ENCODE measurements around the gene ASIC3. TPM values are rescaled to one million over a fixed set of nuclear protein-coding genes. Genes with fewer than 3 reads are reported as not detected.
"Not testable (repeated sequence)": the region's sequence is repeated elsewhere in the genome, so short reads cannot be mapped to it uniquely, and the experiment has no call there.

The ASIC3 gene
- total RNA-seq, 2 experiments from 2014 or later: 2.8 to 3.2 TPM

- Mint-ChIP-seq H3K27ac (no peak overlapping the region), H3K36me3 (ENCODE audit: low read depth) (peaks cover 4% of the 10 kb centered on the region), H3K4me3 (no peak overlapping the region), H3K4me1 (ENCODE audit: low read depth) (peaks cover 21% of the 10 kb centered on the region), H3K9me3 (ENCODE audit: insufficient read depth) (no peaks in the 10 kb centered on the region), H3K27me3 (ENCODE audit: low read depth) (peaks cover 8% of the 10 kb centered on the region)
- DNase-seq (no peak), ATAC-seq (no peak)
- ChIA-PET CTCF (interaction anchor here (0.6 to 2.1 kb wide), 4 partner anchors 8 to 85 kb away, joined by 4 to 7 read pairs (median 6); no protein-coding TSS in a partner anchor), POLR2A (no interaction called here)
Observed at GRCh38 chr7:151025924-151026671, 22.2 kb upstream of the ASIC3 start.

- ChIA-PET POLR2A (interaction anchor here (1.5 kb wide), 1 partner anchor 32 kb away, joined by 5 read pairs; the partner anchor contains the start of gene SLC4A2), CTCF (interaction anchor here (1.1 to 3.2 kb wide), 10 partner anchors 8 to 272 kb away, joined by 3 to 53 read pairs (median 6); no protein-coding TSS in a partner anchor)
- not testable (repeated sequence) for ATAC-seq; H3K27me3 Mint-ChIP-seq (ENCODE audit: low read depth); DNase-seq; H3K9me3 Mint-ChIP-seq (ENCODE audit: insufficient read depth)
- Mint-ChIP-seq H3K4me3 (peak overlapping the region; percentile 94), H3K4me1 (ENCODE audit: low read depth) (peaks cover 21% of the 10 kb centered on the region), H3K36me3 (ENCODE audit: low read depth) (peaks cover 12% of the 10 kb centered on the region), H3K27ac (peak overlapping the region; percentile 96)
Observed at GRCh38 chr7:151026771-151027727, 21.3 kb upstream of the ASIC3 start.

GRCh38 chr7:151027728-151028130 is 20.6 kb upstream of the ASIC3 start:
- H3K27me3 Mint-ChIP-seq (ENCODE audit: low read depth); ATAC-seq; H3K9me3 Mint-ChIP-seq (ENCODE audit: insufficient read depth); DNase-seq: not testable (repeated sequence)
- Mint-ChIP-seq H3K36me3 (ENCODE audit: low read depth) (peaks cover 12% of the 10 kb centered on the region), H3K27ac (peak overlapping the region; percentile 96), H3K4me1 (ENCODE audit: low read depth) (peaks cover 21% of the 10 kb centered on the region), H3K4me3 (peak overlapping the region; percentile 94)
- ChIA-PET CTCF (interaction anchor here (0.9 to 3.2 kb wide), 18 partner anchors 9 to 273 kb away, joined by 3 to 53 read pairs (median 5); partner anchors contain the start of gene SLC4A2), POLR2A (interaction anchor here (0.7 to 1.5 kb wide), 6 partner anchors 9 to 313 kb away, joined by 3 to 10 read pairs (median 3); partner anchors contain the start of gene SLC4A2)

- H3K27me3 Mint-ChIP-seq (ENCODE audit: low read depth): peaks cover 4% of the 10 kb centered on the region
- H3K4me1 Mint-ChIP-seq (ENCODE audit: low read depth): peaks cover 21% of the 10 kb centered on the region
- ChIA-PET CTCF (interaction anchor here (0.9 to 3.2 kb wide), 20 partner anchors 9 to 273 kb away, joined by 3 to 53 read pairs (median 5); partner anchors contain the start of genes NOS3 and SLC4A2), POLR2A (interaction anchor here (0.7 to 1.5 kb wide), 6 partner anchors 9 to 312 kb away, joined by 3 to 10 read pairs (median 3); partner anchors contain the start of gene SLC4A2)
- ATAC-seq (peak; percentile 98), DNase-seq (peak; percentile 99)
- peak within 1 kb of the TSS; percentile 96 for H3K27ac Mint-ChIP-seq
- H3K9me3 Mint-ChIP-seq (ENCODE audit: insufficient read depth): no peaks in the 10 kb centered on the region
- H3K36me3 Mint-ChIP-seq (ENCODE audit: low read depth): peaks cover 12% of the 10 kb centered on the region
- H3K4me3 Mint-ChIP-seq: peak within 1 kb of the TSS; percentile 94
Observed at GRCh38 chr7:151028131-151028947, 20.0 kb upstream of the ASIC3 start, which contains the start of gene ABCB8. ABCB8 (plus strand) TSS chr7:151028450; CDS start chr7:151028516, 66 bp downstream.

GRCh38 chr7:151028948-151029501 is 19.3 kb upstream of the ASIC3 start:
- Mint-ChIP-seq H3K4me1 (ENCODE audit: low read depth) (peaks cover 21% of the 10 kb centered on the region), H3K9me3 (ENCODE audit: insufficient read depth) (no peaks in the 10 kb centered on the region), H3K36me3 (ENCODE audit: low read depth) (peaks cover 12% of the 10 kb centered on the region), H3K4me3 (peak overlapping the region; percentile 94), H3K27me3 (ENCODE audit: low read depth) (peaks cover 4% of the 10 kb centered on the region), H3K27ac (peak overlapping the region; percentile 96)
- ChIA-PET CTCF (interaction anchor here (1.1 to 3.2 kb wide), 14 partner anchors 10 to 274 kb away, joined by 3 to 53 read pairs (median 6); partner anchors contain the start of genes NOS3 and SLC4A2), POLR2A (interaction anchor here (1.3 to 1.5 kb wide), 3 partner anchors 10 to 30 kb away, joined by 3 to 10 read pairs (median 5); partner anchors contain the start of gene SLC4A2)
- DNase-seq: no peak
- no peak for ATAC-seq

- POLR2A ChIA-PET: no interaction called here
- no peak for ATAC-seq
- no peak overlapping the region for H3K27ac Mint-ChIP-seq
- H3K4me3 Mint-ChIP-seq: no peak overlapping the region
- peaks cover 21% of the 10 kb centered on the region for H3K4me1 Mint-ChIP-seq (ENCODE audit: low read depth)
- H3K27me3 Mint-ChIP-seq (ENCODE audit: low read depth): peaks cover 2% of the 10 kb centered on the region
- H3K36me3 Mint-ChIP-seq (ENCODE audit: low read depth): peaks cover 15% of the 10 kb centered on the region
- DNase-seq: no peak
- CTCF ChIA-PET: interaction anchor here (0.7 kb wide), 1 partner anchor 12 kb away, joined by 3 read pairs; no protein-coding TSS in a partner anchor
- no peaks in the 10 kb centered on the region for H3K9me3 Mint-ChIP-seq (ENCODE audit: insufficient read depth)
Observed at GRCh38 chr7:151031011-151031410, 17.3 kb upstream of the ASIC3 start.

- DNase-seq (no peak), ATAC-seq (no peak)
- Mint-ChIP-seq H3K36me3 (ENCODE audit: low read depth) (peaks cover 22% of the 10 kb centered on the region), H3K4me1 (ENCODE audit: low read depth) (peaks cover 11% of the 10 kb centered on the region), H3K27me3 (ENCODE audit: low read depth) (no peaks in the 10 kb centered on the region), H3K27ac (no peak overlapping the region), H3K9me3 (ENCODE audit: insufficient read depth) (no peaks in the 10 kb centered on the region), H3K4me3 (no peak overlapping the region)
- ChIA-PET CTCF (interaction anchor here (0.6 to 1.2 kb wide), 2 partner anchors 14 to 78 kb away, joined by 3 read pairs; no protein-coding TSS in a partner anchor), POLR2A (interaction anchor here (1.0 kb wide), 1 partner anchor 47 kb away, joined by 3 read pairs; the partner anchor contains the start of gene FASTK)
Observed at GRCh38 chr7:151032936-151033863, 15.1 kb upstream of the ASIC3 start.

GRCh38 chr7:151033864-151034249 is 14.5 kb upstream of the ASIC3 start:
- ATAC-seq (no peak), DNase-seq (no peak)
- Mint-ChIP-seq H3K27me3 (ENCODE audit: low read depth) (no peaks in the 10 kb centered on the region), H3K9me3 (ENCODE audit: insufficient read depth) (no peaks in the 10 kb centered on the region), H3K4me3 (no peak overlapping the region), H3K36me3 (ENCODE audit: low read depth) (peaks cover 19% of the 10 kb centered on the region), H3K4me1 (ENCODE audit: low read depth) (peaks cover 11% of the 10 kb centered on the region), H3K27ac (no peak overlapping the region)
- POLR2A ChIA-PET: no interaction called here
- CTCF ChIA-PET: no interaction called here

- peaks cover 18% of the 10 kb centered on the region for H3K36me3 Mint-ChIP-seq (ENCODE audit: low read depth)
Observed at GRCh38 chr7:151034312-151035025, 13.9 kb upstream of the ASIC3 start.

More at GRCh38 chr7:151034312-151035025, 13.9 kb upstream of the ASIC3 start:
- Mint-ChIP-seq H3K4me3 (no peak overlapping the region), H3K27ac (no peak overlapping the region), H3K27me3 (ENCODE audit: low read depth) (no peaks in the 10 kb centered on the region), H3K4me1 (ENCODE audit: low read depth) (peaks cover 13% of the 10 kb centered on the region), H3K9me3 (ENCODE audit: insufficient read depth) (no peaks in the 10 kb centered on the region)
- ATAC-seq (no peak), DNase-seq (no peak)
- ChIA-PET POLR2A (no interaction called here), CTCF (no interaction called here)

All from activated CD8-positive, alpha-beta T cell treated with anti-CD3 and anti-CD28 coated beads, Interleukin-2, amount 10 ng/mL, durations not matched to agents 7 days and 5 days (primary cell).